WTC11 (cell line): ENCODE measurements around the gene MAML2. TPM values are rescaled to one million over a fixed set of nuclear protein-coding genes. Genes with fewer than 3 reads are reported as not detected.

Experiments used
- ATAC-seq: fragments of 200-7000 bp; cut with Tn5 transposase; 2 replicates; pipeline ENCODE4 v1.10.0; 2021; ENCODE audit warnings: mild to moderate bottlenecking, moderate library complexity
- CTCF ChIA-PET: fragments of 300-600 bp; sonication (Branson Sonifier 250); formaldehyde crosslinking; loops from one replicate; lab custom pipeline; 2021; ENCODE audit warnings: antibody characterized with exemption; lab: Charles Lee
- POLR2A ChIA-PET: fragments of 350-600 bp; sonication (Branson Sonifier 250); formaldehyde crosslinking; loops from one replicate; lab custom pipeline; 2021; ENCODE audit warnings: antibody characterized with exemption; lab: Charles Lee
- DNase-seq: peaks from one replicate; pipeline ENCODE4 v3.0.0; 2021; ENCODE audit warnings: low spot score
- H3K27ac Mint-ChIP-seq: 2 replicates; pipeline ENCODE4 v1.8.0; 2021; ENCODE audit warnings: mixed read lengths
- H3K27me3 Mint-ChIP-seq: 2 replicates; pipeline ENCODE4 v1.8.0; 2021; ENCODE audit warnings: low read depth, mild to moderate bottlenecking, moderate library complexity, mixed read lengths
- H3K36me3 Mint-ChIP-seq: 2 replicates; pipeline ENCODE4 v1.8.0; 2021; ENCODE audit warnings: mixed read lengths
- H3K4me1 Mint-ChIP-seq: 2 replicates; pipeline ENCODE4 v1.8.0; 2022; ENCODE audit warnings: mixed read lengths
- H3K4me3 Mint-ChIP-seq: 2 replicates; pipeline ENCODE4 v1.8.0; 2021; ENCODE audit warnings: mild to moderate bottlenecking, moderate library complexity, mixed read lengths
- H3K9me3 Mint-ChIP-seq: 2 replicates; pipeline ENCODE4 v1.8.0; 2021; ENCODE audit warnings: mixed read lengths
- AR ChIP-seq: fragments of 250-450 bp; sonication (Bioruptor Pico); IDR thresholded peaks from 2 replicates; pipeline ENCODE4 v1.9.0; 2021; ENCODE audit warnings: mild to moderate bottlenecking
- ELF4 ChIP-seq: sonication (generic); formaldehyde crosslinking; IDR thresholded peaks from 2 replicates; pipeline ENCODE4 v1.8.1; 2022; ENCODE audit warnings: low read depth, mild to moderate bottlenecking, moderate library complexity, missing genetic modification reagents
- ERG ChIP-seq: fragments of 250-450 bp; sonication (Bioruptor Pico); IDR thresholded peaks from 2 replicates; pipeline ENCODE4 v1.8.0; 2021; ENCODE audit warnings: mild to moderate bottlenecking
- FOXJ3 ChIP-seq: sonication (generic); formaldehyde crosslinking; IDR thresholded peaks from 2 replicates; pipeline ENCODE4 v1.9.0; 2021; ENCODE audit warnings: missing genetic modification reagents, mild to moderate bottlenecking, borderline replicate concordance
- GTF2I ChIP-seq: fragments of 250-450 bp; sonication (Bioruptor Pico); conservative IDR thresholded peaks from 2 replicates; pipeline ENCODE4 v1.4.0; 2021; ENCODE audit warnings: mild to moderate bottlenecking
- JUN ChIP-seq: sonication (generic); formaldehyde crosslinking; IDR thresholded peaks from 2 replicates; pipeline ENCODE4 v1.8.0; 2023; ENCODE audit warnings: mild to moderate bottlenecking, missing genetic modification reagents
- MAX ChIP-seq: sonication (generic); formaldehyde crosslinking; IDR thresholded peaks from 2 replicates; pipeline ENCODE4 v1.8.0; 2022; ENCODE audit warnings: mild to moderate bottlenecking, missing genetic modification reagents
- MYBL2 ChIP-seq: sonication (generic); formaldehyde crosslinking; IDR thresholded peaks from 2 replicates; pipeline ENCODE4 v1.8.1; 2023; ENCODE audit warnings: mild to moderate bottlenecking, moderate library complexity, missing genetic modification reagents
- NR1H2 ChIP-seq: sonication (generic); formaldehyde crosslinking; IDR thresholded peaks from 2 replicates; pipeline ENCODE4 v1.9.0; 2021; ENCODE audit warnings: mild to moderate bottlenecking, moderate library complexity, missing genetic modification reagents
- SMAD4 ChIP-seq: sonication (generic); formaldehyde crosslinking; IDR thresholded peaks from 2 replicates; pipeline ENCODE4 v1.8.0; 2022; ENCODE audit warnings: mild to moderate bottlenecking, missing genetic modification reagents
- USF1 ChIP-seq: sonication (generic); formaldehyde crosslinking; IDR thresholded peaks from 2 replicates; pipeline ENCODE4 v1.8.0; 2022; ENCODE audit warnings: mild to moderate bottlenecking, missing genetic modification reagents
- ZBTB43 ChIP-seq: sonication (generic); formaldehyde crosslinking; IDR thresholded peaks from 2 replicates; pipeline ENCODE4 v1.8.1; 2023; ENCODE audit warnings: mild to moderate bottlenecking, missing genetic modification reagents
- ZNF138 ChIP-seq: sonication (generic); formaldehyde crosslinking; conservative IDR thresholded peaks from 2 replicates; pipeline ENCODE4 v1.8.1; 2022; ENCODE audit warnings: mild to moderate bottlenecking, moderate library complexity, missing genetic modification reagents
- ZNF219 ChIP-seq: sonication (generic); formaldehyde crosslinking; IDR thresholded peaks from 2 replicates; pipeline ENCODE4 v1.8.0; 2023; ENCODE audit warnings: missing genetic modification reagents, mild to moderate bottlenecking, borderline replicate concordance
- ZNF232 ChIP-seq: sonication (generic); formaldehyde crosslinking; IDR thresholded peaks from 2 replicates; pipeline ENCODE4 v1.8.0; 2022; ENCODE audit warnings: mild to moderate bottlenecking, missing genetic modification reagents
- ZNF263 ChIP-seq: sonication (generic); formaldehyde crosslinking; IDR thresholded peaks from 2 replicates; pipeline ENCODE4 v1.8.1; 2022; ENCODE audit warnings: low read depth, mild to moderate bottlenecking, moderate library complexity, missing genetic modification reagents
- ZNF425 ChIP-seq: fragments of 250-450 bp; sonication (Bioruptor Pico); conservative IDR thresholded peaks from 2 replicates; pipeline ENCODE4 v1.9.0; 2021; ENCODE audit warnings: mild to moderate bottlenecking
- total RNA-seq: library from RNA; stranded (reverse); gene quantifications from 3 replicates; pipeline ENCODE4 v1.2.3, GENCODE V29; 2021

The MAML2 gene
- total RNA-seq, 1 experiment from 2014 or later, result 8.1 TPM

- 0 out of 2 replicates have a peak, but pooled peaks cover 2% of the 10 kb centered on the region for H3K9me3 Mint-ChIP-seq
- ATAC-seq (no peak), DNase-seq (no peak)
- no peak for TF ChIP-seq ZNF263 (CRISPR knock-in tag)
- no peak for TF ChIP-seq MYBL2 (CRISPR knock-in tag)
- no peak for TF ChIP-seq ZNF425 (CRISPR knock-in tag)
- TF ChIP-seq SMAD4 (CRISPR knock-in tag), result no peak
- no peak for TF ChIP-seq ZNF138 (CRISPR knock-in tag)
- no peak for TF ChIP-seq ZNF232 (CRISPR knock-in tag)
- TF ChIP-seq ZNF219 (CRISPR knock-in tag), result no peak
- H3K27ac Mint-ChIP-seq, result peak overlapping the region; percentile 19; the same call in 1 of the 2 replicates
- peaks cover 68% of the 10 kb centered on the region for H3K4me1 Mint-ChIP-seq
- ChIA-PET POLR2A (no interaction called here), CTCF (interaction anchor here (1.1 kb wide), 1 partner anchor 165 kb away, joined by 3 read pairs; the partner anchor contains the start of gene MAML2)
- H3K27me3 Mint-ChIP-seq, result no peaks in the 10 kb centered on the region
- H3K4me3 Mint-ChIP-seq, result no peak overlapping the region
- peaks cover 4% of the 10 kb centered on the region for H3K36me3 Mint-ChIP-seq
Measured at GRCh38 chr11:96178049-96178886, 164.7 kb downstream of the MAML2 start.

- H3K36me3 Mint-ChIP-seq, result peaks cover 4% of the 10 kb centered on the region
- TF ChIP-seq ZBTB43 (CRISPR knock-in tag) (no peak), AR (CRISPR knock-in tag) (no peak), USF1 (CRISPR knock-in tag) (no peak), GTF2I (no peak), FOXJ3 (no peak), JUN (CRISPR knock-in tag) (no peak), MYBL2 (CRISPR knock-in tag) (no peak), NR1H2 (CRISPR knock-in tag) (no peak), ERG (no peak), ZNF138 (CRISPR knock-in tag) (no peak), ELF4 (CRISPR knock-in tag) (no peak), MAX (CRISPR knock-in tag) (no peak)
Measured at GRCh38 chr11:96177146-96177545, 165.8 kb downstream of the MAML2 start.

More at GRCh38 chr11:96177146-96177545, 165.8 kb downstream of the MAML2 start:
- peak overlapping the region; percentile 47; the same call in 1 of the 2 replicates for H3K27ac Mint-ChIP-seq
- peaks cover 59% of the 10 kb centered on the region for H3K4me1 Mint-ChIP-seq
- ATAC-seq (no peak), DNase-seq (no peak)
- no peak overlapping the region for H3K4me3 Mint-ChIP-seq
- POLR2A ChIA-PET, result no interaction called here
- CTCF ChIA-PET, result no interaction called here
- 0 out of 2 replicates have a peak, but pooled peaks cover 2% of the 10 kb centered on the region for H3K9me3 Mint-ChIP-seq
- no peaks in the 10 kb centered on the region for H3K27me3 Mint-ChIP-seq
